Measurements from ENCODE around the gene RFK.
"Not testable (repeated sequence)": the region's sequence is repeated elsewhere in the genome, so short reads cannot be mapped to it uniquely, and the experiment has no call there.

RFK gene

GRCh38 chr9:76394195-76394959 lies at the start of gene RFK:
TSS of gene RFK (minus strand) at chr9:76394426. CDS start at chr9:76394171, 255 bp downstream.
- peak; percentile 90 for DNase-seq (ENCODE audit: low spot score)

- DNase-seq (ENCODE audit: low spot score) = no peak
These were observed 49.7 kb upstream of the RFK start for GRCh38 chr9:76443887-76444286.

DNA sequence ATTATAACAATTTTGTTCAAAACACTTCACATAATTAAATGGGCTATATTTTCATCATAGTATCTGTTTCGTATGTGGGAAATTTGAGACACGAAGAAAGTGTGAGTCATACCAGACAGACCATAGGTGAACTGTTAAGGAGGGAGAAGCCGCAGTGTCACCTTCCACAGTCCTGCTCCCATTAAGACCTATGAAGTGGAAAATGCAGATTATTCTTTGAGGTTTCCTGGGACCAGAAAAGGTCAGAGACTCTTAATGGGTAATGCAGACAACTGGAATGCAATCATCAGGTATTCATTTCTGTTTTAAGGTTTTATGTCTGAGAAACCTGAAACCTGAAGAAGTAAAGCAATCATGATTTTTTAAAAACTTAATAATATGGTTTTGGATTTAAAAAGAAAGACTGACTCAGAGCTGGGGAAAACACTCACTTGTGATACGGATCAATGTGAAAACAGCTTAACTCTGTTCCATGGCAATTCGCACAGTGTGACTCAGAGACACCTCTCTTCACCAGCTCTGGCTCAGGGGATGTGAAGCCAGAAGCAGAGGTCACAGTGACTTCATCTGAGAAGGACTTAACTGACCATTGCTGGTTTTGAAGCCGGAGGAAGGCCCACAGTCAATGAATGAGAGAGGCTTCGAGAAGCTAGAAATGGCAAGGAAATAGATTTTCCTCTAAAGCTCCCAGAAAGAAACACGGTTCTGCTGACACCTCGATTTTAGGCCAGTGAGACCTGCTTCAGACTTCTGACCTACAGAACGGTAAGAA lies 47.5 kb upstream of the RFK start:
- no peak for DNase-seq (ENCODE audit: low spot score)

- DNase-seq (ENCODE audit: low spot score) = no peak
These were observed 44.8 kb upstream of the RFK start for GRCh38 chr9:76438841-76439588.

DNA sequence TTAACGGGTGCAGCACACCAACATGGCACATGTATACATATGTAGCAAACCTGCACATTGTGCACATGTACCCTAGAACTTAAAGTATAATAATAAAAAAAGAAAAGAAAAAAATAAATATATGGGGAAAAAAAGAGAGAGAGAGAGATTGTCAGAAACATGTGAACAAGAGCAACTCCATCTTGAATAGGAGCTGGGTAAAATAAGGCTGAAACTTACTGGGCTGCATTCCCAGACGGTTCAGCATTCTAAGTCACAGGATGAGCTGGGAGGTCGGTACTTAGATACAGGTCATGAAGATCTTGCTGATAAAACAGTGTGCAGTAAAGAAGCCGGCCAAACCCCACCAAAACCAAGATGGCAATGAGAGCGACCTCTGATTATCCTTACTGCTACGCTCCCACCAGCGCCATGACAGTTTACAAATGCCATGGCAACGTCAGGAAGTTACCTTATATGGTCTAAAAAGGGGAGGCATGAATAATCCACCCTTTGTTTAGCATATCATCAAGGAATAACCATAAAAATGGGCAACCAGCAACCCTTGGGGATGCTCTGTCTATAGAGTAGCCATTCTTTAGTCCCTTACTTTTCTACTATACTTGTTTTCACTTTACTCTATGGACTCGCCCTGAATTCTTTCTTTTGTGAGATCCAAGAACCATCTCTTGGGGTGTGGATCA lies 42.9 kb upstream of the RFK start:
- DNase-seq (ENCODE audit: low spot score) = not testable (repeated sequence)

- not testable (repeated sequence) for DNase-seq (ENCODE audit: low spot score)
These were observed 40.7 kb upstream of the RFK start for GRCh38 chr9:76434897-76435296.

GRCh38 chr9:76433836-76434235 lies 39.6 kb upstream of the RFK start:
- no peak for DNase-seq (ENCODE audit: low spot score)

- no peak for DNase-seq (ENCODE audit: low spot score)
These were observed 39.2 kb upstream of the RFK start for GRCh38 chr9:76433406-76433805.

DNA sequence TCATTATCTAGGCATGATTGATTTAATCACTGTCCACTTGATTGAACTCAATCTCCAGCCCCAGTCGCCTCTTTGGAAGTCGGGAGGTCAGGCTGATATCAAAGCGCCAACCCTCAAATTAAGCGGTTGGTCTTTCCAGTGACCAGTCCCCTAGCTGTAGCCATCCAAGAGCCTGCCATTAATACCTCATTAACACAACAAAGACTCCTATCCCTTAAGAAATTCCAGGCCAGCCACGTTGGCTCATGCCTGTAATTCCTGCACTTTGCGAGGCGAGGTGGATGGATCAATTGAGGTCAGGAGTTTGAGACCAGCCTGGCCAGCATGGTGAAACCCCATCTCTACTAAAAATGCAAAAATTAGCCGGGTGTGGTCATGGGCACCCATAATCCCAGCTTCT lies 37.4 kb upstream of the RFK start:
- DNase-seq (ENCODE audit: low spot score) = no peak

DNA sequence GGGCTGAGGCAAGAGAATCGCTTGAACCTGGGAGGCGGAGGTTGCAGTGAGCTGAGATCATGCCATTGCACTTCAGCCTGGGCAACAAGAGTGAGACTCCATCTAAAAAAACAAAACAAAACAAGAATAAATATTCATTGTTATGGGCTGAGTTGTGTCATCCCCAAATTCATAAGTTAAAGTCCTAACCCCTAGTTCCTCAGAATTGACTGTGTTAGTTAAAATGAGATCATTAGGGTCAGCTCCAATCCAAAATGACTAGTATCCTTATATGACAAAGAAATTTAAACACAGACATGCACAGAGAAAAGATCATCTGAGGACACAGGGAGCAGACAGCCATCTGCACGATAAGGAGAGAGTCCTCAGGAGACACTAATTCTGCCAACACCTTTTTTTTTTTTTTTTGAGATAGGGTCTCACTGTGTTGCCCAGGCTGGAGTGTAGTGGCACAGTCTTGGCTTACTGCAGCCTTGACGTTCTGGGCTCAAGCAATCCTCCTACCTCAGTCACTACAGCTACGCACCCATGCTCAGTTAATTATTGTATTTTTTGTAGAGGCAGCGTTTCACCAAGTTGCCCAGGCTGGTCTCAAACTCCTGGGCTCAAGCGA lies 32.7 kb upstream of the RFK start:
- DNase-seq (ENCODE audit: low spot score) = no peak

GRCh38 chr9:76425677-76426453 lies 31.6 kb upstream of the RFK start:
- no peak for DNase-seq (ENCODE audit: low spot score)

DNA sequence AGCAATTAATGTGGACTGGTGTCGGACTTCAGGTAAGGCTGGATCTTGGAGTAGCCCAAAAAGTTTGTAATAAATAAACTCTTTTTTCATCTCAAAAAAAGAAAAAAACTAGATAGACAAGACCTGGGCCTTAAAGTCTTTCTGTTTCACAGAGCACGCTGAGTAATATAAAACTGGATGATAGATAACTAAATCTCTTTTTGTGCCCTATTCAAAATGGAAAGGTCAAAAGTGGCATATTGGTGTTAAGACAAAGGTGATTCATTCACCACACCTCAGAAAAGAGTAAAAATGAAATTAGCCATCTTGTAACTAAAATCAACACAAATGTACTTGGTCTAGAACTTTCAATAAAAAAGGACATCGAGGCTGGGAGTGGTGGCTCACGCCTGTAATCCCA lies 30.3 kb upstream of the RFK start:
- no peak for DNase-seq (ENCODE audit: low spot score)

DNA sequence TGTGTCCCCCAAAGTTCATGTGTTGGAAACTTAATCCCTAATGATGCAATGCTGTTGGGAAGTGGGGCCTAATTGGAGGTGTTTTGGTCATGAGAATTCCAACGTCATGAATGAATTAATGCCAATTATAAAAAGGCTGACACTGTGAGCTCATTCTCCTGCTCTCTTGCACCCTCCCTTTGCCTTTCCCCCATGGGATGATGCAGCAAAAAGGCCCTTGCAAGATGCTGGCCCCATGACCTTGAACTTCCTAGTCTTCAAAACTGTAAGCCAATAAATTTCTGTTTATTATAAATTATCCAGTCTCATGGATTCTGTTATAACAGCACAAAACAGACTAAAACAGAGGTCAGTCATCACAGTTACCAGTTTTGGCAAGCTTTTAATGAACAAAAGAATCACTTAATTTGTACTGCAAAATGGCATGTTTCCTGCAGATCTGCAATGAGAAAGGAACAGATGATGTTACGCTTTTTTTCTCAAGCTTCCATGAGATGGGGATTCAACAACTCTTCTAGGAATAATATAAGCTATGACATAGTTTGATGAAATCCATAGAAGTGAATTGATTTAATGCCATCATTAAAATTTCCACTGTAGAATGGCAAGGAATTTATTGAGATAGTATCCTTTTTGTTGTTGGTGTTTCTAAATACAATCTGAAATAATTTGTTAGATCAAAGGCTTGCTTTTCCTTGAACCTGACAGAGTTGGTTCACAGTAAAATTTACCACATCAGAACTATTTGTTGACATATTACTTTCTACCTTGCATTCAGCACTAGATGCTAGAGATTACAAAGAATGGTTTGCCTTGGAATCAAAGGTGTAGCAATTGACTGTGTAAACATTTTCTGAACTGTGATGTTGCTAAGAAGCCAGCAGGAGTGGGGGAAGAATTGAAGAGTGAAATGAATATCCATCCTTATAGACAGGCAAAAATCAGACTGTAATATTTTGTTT lies 29.3 kb upstream of the RFK start:
- no peak for DNase-seq (ENCODE audit: low spot score)

DNA sequence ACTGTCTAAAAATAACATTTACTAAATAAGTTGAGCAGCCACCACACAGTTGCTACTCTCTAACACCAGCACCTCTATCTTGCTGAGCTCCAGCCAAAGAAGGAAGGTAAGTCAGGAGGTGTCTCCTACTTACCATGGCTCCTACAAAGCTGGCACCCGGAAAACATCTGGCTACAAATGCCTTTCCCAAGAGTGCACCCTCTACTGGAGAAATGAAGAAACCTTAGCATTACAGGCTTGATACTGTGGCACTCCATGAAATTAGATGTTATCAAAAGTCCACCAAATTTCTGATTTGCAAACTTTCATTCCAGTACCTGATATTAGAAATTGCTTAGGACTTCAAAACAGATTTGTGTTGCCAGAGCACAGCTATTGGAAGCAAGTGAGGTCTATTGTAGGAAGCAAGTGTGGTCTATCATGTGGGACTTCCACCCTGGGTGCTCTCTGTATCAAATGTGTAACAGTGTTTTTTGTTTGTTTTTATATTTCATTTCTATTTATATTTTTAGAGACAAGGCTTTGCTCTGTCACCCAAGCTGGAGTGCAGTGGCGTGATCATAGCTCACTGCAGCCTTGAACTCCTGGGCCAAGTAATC lies 25.7 kb upstream of the RFK start:
- peak; percentile 13 for DNase-seq (ENCODE audit: low spot score)

DNA sequence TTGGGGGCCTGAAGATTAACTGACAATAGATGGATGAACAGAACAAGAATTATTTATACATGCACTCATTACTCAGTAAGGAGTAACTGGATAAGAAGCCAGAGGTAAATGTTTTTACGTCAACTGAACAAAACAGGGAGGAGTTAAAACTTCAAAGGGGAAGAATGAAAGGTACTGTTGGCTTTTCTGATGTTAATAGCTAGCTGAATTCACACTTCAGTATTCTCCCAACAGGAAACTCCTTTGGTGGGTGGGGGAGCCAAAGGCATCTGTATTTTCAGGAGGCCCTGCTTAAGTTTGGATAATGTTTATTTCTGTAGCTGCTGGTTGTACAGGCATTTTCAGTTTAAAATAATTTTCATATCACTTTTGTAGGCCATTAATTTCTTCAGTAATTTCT lies 23.2 kb upstream of the RFK start:
- DNase-seq (ENCODE audit: low spot score) = no peak

- no peak for DNase-seq (ENCODE audit: low spot score)
These were observed 21.5 kb upstream of the RFK start for GRCh38 chr9:76415731-76416130.

DNA sequence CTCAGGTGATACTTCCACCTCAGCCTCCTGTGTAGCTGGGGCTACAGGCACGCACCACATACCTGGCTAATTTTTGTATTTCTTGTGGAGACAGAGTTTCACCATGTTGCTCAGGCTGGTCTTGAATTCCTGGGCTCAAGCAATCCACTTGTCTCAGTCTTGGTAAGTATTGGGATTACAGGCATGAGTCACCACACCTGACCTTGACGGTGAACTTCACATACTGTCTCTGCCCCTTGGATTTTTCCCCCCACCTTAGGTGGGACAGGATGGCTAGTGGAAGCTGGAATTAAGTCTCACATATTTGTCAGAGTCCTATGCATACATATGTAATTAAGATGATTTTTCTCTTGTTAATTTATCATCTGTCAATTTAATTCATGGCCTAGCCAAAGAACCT lies 20.9 kb upstream of the RFK start:
- DNase-seq (ENCODE audit: low spot score) = no peak

DNA sequence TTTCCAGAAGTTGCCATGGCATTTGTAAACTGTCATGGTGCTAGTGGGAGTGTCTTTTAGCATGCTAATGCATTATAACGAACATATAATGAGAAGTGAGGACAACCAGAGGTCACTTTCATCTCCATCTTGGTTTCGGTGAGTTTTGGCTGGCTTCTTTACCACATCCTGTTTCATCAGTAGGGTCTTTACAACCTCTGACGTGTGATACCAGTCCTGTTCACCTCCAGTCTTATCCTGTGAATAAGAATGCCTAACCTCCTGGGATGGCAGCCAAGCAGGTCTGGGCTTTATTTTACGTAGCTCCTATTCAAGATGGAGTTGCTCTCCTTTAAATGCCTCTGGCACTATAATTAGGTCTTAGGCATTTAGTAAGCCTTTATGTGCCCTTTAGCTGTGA lies 20.4 kb upstream of the RFK start:
- DNase-seq (ENCODE audit: low spot score) = peak; percentile 39

- no peak for DNase-seq (ENCODE audit: low spot score)
These were observed 19.4 kb upstream of the RFK start for GRCh38 chr9:76413658-76414057.
